Mucosa of stomach (tissue), 1 donor: ENCODE data around the gene IQCF6.

Source experiments
- H3K27me3 ChIP-seq: one replicate; pipeline ENCODE4 v1.7.0; 2013; ENCODE audit warnings: mild to moderate bottlenecking, low read length; ENCODE audit not compliant: control insufficient read depth, insufficient read depth
- H3K36me3 ChIP-seq: one replicate; pipeline ENCODE4 v1.7.0; 2013; ENCODE audit warnings: low read length; ENCODE audit not compliant: control insufficient read depth, insufficient read depth
- H3K4me1 ChIP-seq: one replicate; pipeline ENCODE4 v1.7.0; 2013; ENCODE audit warnings: mild to moderate bottlenecking, low read length; ENCODE audit not compliant: control insufficient read depth, insufficient read depth
- H3K4me3 ChIP-seq: one replicate; pipeline ENCODE4 v1.7.0; 2013; ENCODE audit warnings: low read length
- H3K9ac ChIP-seq: one replicate; pipeline ENCODE4 v1.7.0; 2013; ENCODE audit warnings: mild to moderate bottlenecking, low read length, moderate library complexity
- H3K9me3 ChIP-seq: one replicate; pipeline ENCODE4 v1.7.0; 2013; ENCODE audit warnings: mild to moderate bottlenecking, low read length, moderate library complexity; ENCODE audit not compliant: control insufficient read depth
- donor health status: Pancreatic carcinoma.

IQCF6 gene

GRCh38 chr3:51729042-51729633 is 49.9 kb downstream of the IQCF6 start:
- H3K9ac ChIP-seq, result no peak overlapping the region
- H3K4me1 ChIP-seq, result no peaks in the 10 kb centered on the region
- H3K9me3 ChIP-seq, result no peaks in the 10 kb centered on the region
- no peaks in the 10 kb centered on the region for H3K36me3 ChIP-seq
- no peak overlapping the region for H3K4me3 ChIP-seq
- no peaks in the 10 kb centered on the region for H3K27me3 ChIP-seq
